Endothelial cell (in vitro differentiated cells): Measurements from ENCODE around the gene PPP1R7. TPM values are rescaled to one million over a fixed set of nuclear protein-coding genes. Genes with fewer than 3 reads are reported as not detected.

Experiments used
- DNase-seq: peaks from one replicate; pipeline ENCODE4 v3.0.0; 2021; ENCODE audit warnings: low spot score
- H3K27ac Mint-ChIP-seq: one replicate; pipeline ENCODE4 v1.8.0; 2021; ENCODE audit warnings: mixed read lengths, inconsistent platforms; ENCODE audit not compliant: unreplicated experiment
- H3K27me3 Mint-ChIP-seq: one replicate; pipeline ENCODE4 v1.8.0; 2021; ENCODE audit warnings: mild to moderate bottlenecking, moderate library complexity, mixed read lengths, inconsistent platforms; ENCODE audit not compliant: unreplicated experiment
- H3K36me3 Mint-ChIP-seq: one replicate; pipeline ENCODE4 v1.8.0; 2021; ENCODE audit warnings: mild to moderate bottlenecking, low read depth, mixed read lengths, inconsistent platforms; ENCODE audit not compliant: unreplicated experiment
- H3K4me1 Mint-ChIP-seq: one replicate; pipeline ENCODE4 v1.8.0; 2021; ENCODE audit warnings: mild to moderate bottlenecking, mixed read lengths, inconsistent platforms; ENCODE audit not compliant: unreplicated experiment
- H3K4me3 Mint-ChIP-seq: one replicate; pipeline ENCODE4 v1.8.0; 2021; ENCODE audit warnings: mild to moderate bottlenecking, mixed read lengths, inconsistent platforms; ENCODE audit not compliant: unreplicated experiment
- H3K9me3 Mint-ChIP-seq: one replicate; pipeline ENCODE4 v1.8.0; 2021; ENCODE audit warnings: mixed read lengths, inconsistent platforms; ENCODE audit not compliant: unreplicated experiment
- CTCF ChIP-seq: fragments of 200-600 bp; sonication (generic); IDR thresholded peaks from one replicate; pipeline ENCODE4 v1.5.0; 2021; ENCODE audit warnings: antibody characterized with exemption; ENCODE audit not compliant: unreplicated experiment
- total RNA-seq: library from RNA; stranded (reverse); fragmentation: NEBNext Ultra II Directional; extraction: Animal tissue kit (Norgen Biotek cat#: 25700); gene quantifications from one replicate; pipeline ENCODE4 v1.2.1, GENCODE V29; 2021; ENCODE audit not compliant: unreplicated experiment

The PPP1R7 gene
- total RNA-seq, 1 donor from 2014 or later: 61.6 TPM

GRCh38 chr2:241229563-241230401 is 79.5 kb downstream of the PPP1R7 start:
- no peak for TF ChIP-seq CTCF
- peaks cover 25% of the 10 kb centered on the region for H3K27me3 Mint-ChIP-seq
- H3K27ac Mint-ChIP-seq: no peak overlapping the region
- H3K9me3 Mint-ChIP-seq: no peaks in the 10 kb centered on the region
- H3K36me3 Mint-ChIP-seq: peaks cover 57% of the 10 kb centered on the region
- H3K4me3 Mint-ChIP-seq: no peak overlapping the region
- peaks cover 26% of the 10 kb centered on the region for H3K4me1 Mint-ChIP-seq
- no peak for DNase-seq

GRCh38 chr2:241230435-241230834 is 80.2 kb downstream of the PPP1R7 start:
- no peak overlapping the region for H3K4me3 Mint-ChIP-seq
- TF ChIP-seq CTCF: no peak
- H3K27me3 Mint-ChIP-seq: peaks cover 19% of the 10 kb centered on the region
- H3K27ac Mint-ChIP-seq: no peak overlapping the region
- H3K4me1 Mint-ChIP-seq: peaks cover 27% of the 10 kb centered on the region
- DNase-seq: no peak
- peaks cover 64% of the 10 kb centered on the region for H3K36me3 Mint-ChIP-seq
- no peaks in the 10 kb centered on the region for H3K9me3 Mint-ChIP-seq

GRCh38 chr2:241232736-241233575 is 82.7 kb downstream of the PPP1R7 start:
- Mint-ChIP-seq H3K4me1 (peaks cover 37% of the 10 kb centered on the region), H3K4me3 (no peak overlapping the region), H3K27ac (peak overlapping the region; percentile 72), H3K9me3 (no peaks in the 10 kb centered on the region), H3K36me3 (peaks cover 75% of the 10 kb centered on the region), H3K27me3 (peaks cover 22% of the 10 kb centered on the region)
- TF ChIP-seq CTCF: no peak
- no peak for DNase-seq

Other genes with a start within 250 kb of the PPP1R7 start
- not detected for gene CROCC2, start 244.1 kb upstream of the PPP1R7 start, total RNA-seq
- gene SNED1, start 151.8 kb upstream of the PPP1R7 start, total RNA-seq: 2.3 TPM
- gene MTERF4, start 48.2 kb upstream of the PPP1R7 start, total RNA-seq: 82.4 TPM
- 39.7 TPM for gene PASK, start 995 bp upstream of the PPP1R7 start, total RNA-seq
- gene ANO7, start 38.2 kb downstream of the PPP1R7 start, total RNA-seq: 16.1 TPM
- gene HDLBP, start 165.2 kb downstream of the PPP1R7 start, total RNA-seq: 364 TPM
- 487 TPM for gene SEPTIN2, start 165.5 kb downstream of the PPP1R7 start, total RNA-seq
- gene FARP2, start 205.8 kb downstream of the PPP1R7 start, total RNA-seq: 19.1 TPM